Neural crest cell (in vitro differentiated cells): Measurements from ENCODE around the gene KISS1R. TPM values are rescaled to one million over a fixed set of nuclear protein-coding genes. Genes with fewer than 3 reads are reported as not detected.
"Not testable (repeated sequence)": the region's sequence is repeated elsewhere in the genome, so short reads cannot be mapped to it uniquely, and the experiment has no call there.

Source experiments
- DNase-seq: peaks from one replicate; pipeline ENCODE4 v3.0.0; 2021; ENCODE audit warnings: low read depth, mixed read lengths, low spot score
- H3K27ac Mint-ChIP-seq: one replicate; pipeline ENCODE4 v1.8.0; 2021; ENCODE audit warnings: mild to moderate bottlenecking, mixed read lengths; ENCODE audit not compliant: unreplicated experiment
- H3K27me3 Mint-ChIP-seq: 2 replicates; pipeline ENCODE4 v1.8.0; 2021; ENCODE audit warnings: low read depth, mild to moderate bottlenecking, mixed read lengths
- H3K36me3 Mint-ChIP-seq: 2 replicates; pipeline ENCODE4 v1.8.0; 2021; ENCODE audit warnings: low read depth, mild to moderate bottlenecking, mixed read lengths
- H3K4me1 Mint-ChIP-seq: 2 replicates; pipeline ENCODE4 v1.8.0; 2021; ENCODE audit warnings: mixed read lengths
- H3K4me3 Mint-ChIP-seq: one replicate; pipeline ENCODE4 v1.8.0; 2021; ENCODE audit warnings: mild to moderate bottlenecking, mixed read lengths
- H3K9me3 Mint-ChIP-seq: 2 replicates; pipeline ENCODE4 v1.8.0; 2021; ENCODE audit warnings: mixed read lengths
- CTCF ChIP-seq: fragments of 200-600 bp; sonication (generic); conservative IDR thresholded peaks from 2 replicates; pipeline ENCODE4 v1.5.0; 2021; ENCODE audit warnings: antibody characterized with exemption, mild to moderate bottlenecking
- total RNA-seq: library from RNA; stranded (reverse); gene quantifications from 2 replicates; pipeline ENCODE4 v1.2.1, GENCODE V29; 2021

KISS1R gene
- total RNA-seq, 1 donor from 2014 or later = 2.4 TPM

GRCh38 chr19:873561-874041 is 43.5 kb upstream of the KISS1R start:
- Mint-ChIP-seq H3K9me3 (no peaks in the 10 kb centered on the region), H3K4me3 (no peak overlapping the region), H3K4me1 (no peaks in the 10 kb centered on the region), H3K27me3 (peaks cover 7% of the 10 kb centered on the region), H3K27ac (no peak overlapping the region), H3K36me3 (peaks cover 2% of the 10 kb centered on the region)
- DNase-seq = no peak
- TF ChIP-seq CTCF = no peak

- Mint-ChIP-seq H3K27ac (no peak overlapping the region), H3K4me1 (no peaks in the 10 kb centered on the region), H3K27me3 (peaks cover 5% of the 10 kb centered on the region), H3K4me3 (no peak overlapping the region), H3K36me3 (peaks cover under 1% of the 10 kb centered on the region), H3K9me3 (no peaks in the 10 kb centered on the region)
- no peak for TF ChIP-seq CTCF
- DNase-seq = no peak
These were observed 41.8 kb upstream of the KISS1R start for GRCh38 chr19:875265-875879.

- no peak overlapping the region for H3K27ac Mint-ChIP-seq
- DNase-seq = no peak
- TF ChIP-seq CTCF = no peak
- no peaks in the 10 kb centered on the region for H3K4me1 Mint-ChIP-seq
- H3K4me3 Mint-ChIP-seq = no peak overlapping the region
- H3K36me3 Mint-ChIP-seq = no peaks in the 10 kb centered on the region
- H3K27me3 Mint-ChIP-seq = peaks cover 5% of the 10 kb centered on the region
- H3K9me3 Mint-ChIP-seq = no peaks in the 10 kb centered on the region
These were observed 41.0 kb upstream of the KISS1R start for GRCh38 chr19:876089-876488.

- no peak for TF ChIP-seq CTCF
- Mint-ChIP-seq H3K4me3 (no peak overlapping the region), H3K4me1 (no peaks in the 10 kb centered on the region), H3K27ac (no peak overlapping the region), H3K9me3 (no peaks in the 10 kb centered on the region), H3K36me3 (no peaks in the 10 kb centered on the region), H3K27me3 (peaks cover 2% of the 10 kb centered on the region)
- DNase-seq = no peak
These were observed 40.3 kb upstream of the KISS1R start for GRCh38 chr19:876780-877314.

GRCh38 chr19:877992-878660 is 39.0 kb upstream of the KISS1R start:
- not testable (repeated sequence) for DNase-seq, H3K27me3 Mint-ChIP-seq, H3K9me3 Mint-ChIP-seq, H3K4me1 Mint-ChIP-seq, H3K27ac Mint-ChIP-seq, H3K4me3 Mint-ChIP-seq, H3K36me3 Mint-ChIP-seq

GRCh38 chr19:878751-879561 is 38.2 kb upstream of the KISS1R start:
- not testable (repeated sequence) for DNase-seq, H3K4me1 Mint-ChIP-seq, H3K4me3 Mint-ChIP-seq, H3K9me3 Mint-ChIP-seq, H3K27ac Mint-ChIP-seq, H3K27me3 Mint-ChIP-seq, H3K36me3 Mint-ChIP-seq
